Uterus (tissue), 4 donors: ENCODE measurements around the gene KCTD6. TPM values are rescaled to one million over a fixed set of nuclear protein-coding genes. Genes with fewer than 3 reads are reported as not detected.

Source experiments
- DNase-seq, 2 donors: peaks; one replicate each; pipeline ENCODE4 v3.0.0-alpha.2; 2019 to 2020
- H3K27ac ChIP-seq, 2 donors: fragments of 200-600 bp; sonication (generic); 1 replicate in 1 of 2; 2 replicates in 1 of 2; pipeline ENCODE4 v1.5.1; 2016 to 2018
- H3K27me3 ChIP-seq, 2 donors: fragments of 200-600 bp; sonication (generic); one replicate each; pipeline ENCODE4 v1.5.1; 2018 to 2019; ENCODE audit warnings: control low read depth in 1 of 2
- H3K36me3 ChIP-seq, 2 donors: fragments of 200-600 bp; sonication (generic); one replicate each; pipeline ENCODE4 v1.5.1; 2019; ENCODE audit warnings: control low read depth in 1 of 2
- H3K4me1 ChIP-seq, 2 donors: fragments of 200-600 bp; sonication (generic); one replicate each; pipeline ENCODE4 v1.5.1; 2018 to 2019; ENCODE audit warnings: control low read depth in 1 of 2
- H3K4me3 ChIP-seq, 2 donors: fragments of 200-600 bp; sonication (generic); 1 replicate in 1 of 2; 2 replicates in 1 of 2; pipeline ENCODE4 v1.5.1; 2018 to 2019; ENCODE audit warnings: mild to moderate bottlenecking in 1 of 2
- H3K9me3 ChIP-seq, 2 donors: fragments of 200-600 bp; sonication (generic); one replicate each; pipeline ENCODE4 v1.5.1; 2019; ENCODE audit warnings: control low read depth in 1 of 2
- POLR2A ChIP-seq, 2 donors: fragments of 450-650 bp; IDR thresholded peaks; one replicate each; pipeline ENCODE4 v1.6.1; 2016; ENCODE audit warnings: antibody characterized with exemption in 2 of 2, mild to moderate bottlenecking in 1 of 2, moderate library complexity in 1 of 2
- intact Hi-C: fragments of 100-400 bp; cut with DNase I; formaldehyde crosslinking; loops from one replicate; pipeline ENCODE4 v1.15.1; 2023; ENCODE audit warnings: low total_unique reads
- total RNA-seq, 4 donors: library from RNA; depleted of rRNA in 3 of 4; stranded (reverse); fragments of >200 nt in 3 of 4; gene quantifications; one replicate each; pipeline versions ENCODE4 v1.1.0 to v1.2.4, GENCODE V29; 2014 to 2023
- TF ChIP-seq, protein P1 (sequence below), 4 experiments: fragments of 200-600 bp in 2 of 4; fragments of 450-650 bp in 2 of 4; sonication (generic) in 2 of 4; IDR thresholded peaks; one replicate each; pipeline ENCODE4 v1.5.1; 2016 to 2019; ENCODE audit warnings: antibody characterized with exemption in 4 of 4, mild to moderate bottlenecking in 2 of 4, moderate library complexity in 1 of 4
- donor health status: DM: yes; HTN: yes; CAD: no.

The KCTD6 gene
- total RNA-seq, 4 donors from 2014 or later = 21.0 to 27.4 (median 24.3) TPM

GRCh38 chr3:58532794-58533220 is 40.9 kb downstream of the KCTD6 start:
- no peak for TF ChIP-seq POLR2A (IDR thresholded peaks at IDR 0.05)
- TF ChIP-seq, protein P1, sequence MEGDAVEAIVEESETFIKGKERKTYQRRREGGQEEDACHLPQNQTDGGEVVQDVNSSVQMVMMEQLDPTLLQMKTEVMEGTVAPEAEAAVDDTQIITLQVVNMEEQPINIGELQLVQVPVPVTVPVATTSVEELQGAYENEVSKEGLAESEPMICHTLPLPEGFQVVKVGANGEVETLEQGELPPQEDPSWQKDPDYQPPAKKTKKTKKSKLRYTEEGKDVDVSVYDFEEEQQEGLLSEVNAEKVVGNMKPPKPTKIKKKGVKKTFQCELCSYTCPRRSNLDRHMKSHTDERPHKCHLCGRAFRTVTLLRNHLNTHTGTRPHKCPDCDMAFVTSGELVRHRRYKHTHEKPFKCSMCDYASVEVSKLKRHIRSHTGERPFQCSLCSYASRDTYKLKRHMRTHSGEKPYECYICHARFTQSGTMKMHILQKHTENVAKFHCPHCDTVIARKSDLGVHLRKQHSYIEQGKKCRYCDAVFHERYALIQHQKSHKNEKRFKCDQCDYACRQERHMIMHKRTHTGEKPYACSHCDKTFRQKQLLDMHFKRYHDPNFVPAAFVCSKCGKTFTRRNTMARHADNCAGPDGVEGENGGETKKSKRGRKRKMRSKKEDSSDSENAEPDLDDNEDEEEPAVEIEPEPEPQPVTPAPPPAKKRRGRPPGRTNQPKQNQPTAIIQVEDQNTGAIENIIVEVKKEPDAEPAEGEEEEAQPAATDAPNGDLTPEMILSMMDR (IDR thresholded peaks at IDR 0.05) = peak; percentile 79 to 88 (median 83)
- H3K27me3 ChIP-seq = no peaks in the 10 kb centered on the region
- no peak overlapping the region for H3K4me3 ChIP-seq
- H3K9me3 ChIP-seq = no peaks in the 10 kb centered on the region
- no peaks in the 10 kb centered on the region for H3K36me3 ChIP-seq
- peaks cover 0 to 10% of the 10 kb centered on the region in 2 donors for H3K4me1 ChIP-seq
- intact Hi-C loops = no loop called here
- no peak overlapping the region for H3K27ac ChIP-seq
- DNase-seq = peak; percentile 51 to 65

DNA sequence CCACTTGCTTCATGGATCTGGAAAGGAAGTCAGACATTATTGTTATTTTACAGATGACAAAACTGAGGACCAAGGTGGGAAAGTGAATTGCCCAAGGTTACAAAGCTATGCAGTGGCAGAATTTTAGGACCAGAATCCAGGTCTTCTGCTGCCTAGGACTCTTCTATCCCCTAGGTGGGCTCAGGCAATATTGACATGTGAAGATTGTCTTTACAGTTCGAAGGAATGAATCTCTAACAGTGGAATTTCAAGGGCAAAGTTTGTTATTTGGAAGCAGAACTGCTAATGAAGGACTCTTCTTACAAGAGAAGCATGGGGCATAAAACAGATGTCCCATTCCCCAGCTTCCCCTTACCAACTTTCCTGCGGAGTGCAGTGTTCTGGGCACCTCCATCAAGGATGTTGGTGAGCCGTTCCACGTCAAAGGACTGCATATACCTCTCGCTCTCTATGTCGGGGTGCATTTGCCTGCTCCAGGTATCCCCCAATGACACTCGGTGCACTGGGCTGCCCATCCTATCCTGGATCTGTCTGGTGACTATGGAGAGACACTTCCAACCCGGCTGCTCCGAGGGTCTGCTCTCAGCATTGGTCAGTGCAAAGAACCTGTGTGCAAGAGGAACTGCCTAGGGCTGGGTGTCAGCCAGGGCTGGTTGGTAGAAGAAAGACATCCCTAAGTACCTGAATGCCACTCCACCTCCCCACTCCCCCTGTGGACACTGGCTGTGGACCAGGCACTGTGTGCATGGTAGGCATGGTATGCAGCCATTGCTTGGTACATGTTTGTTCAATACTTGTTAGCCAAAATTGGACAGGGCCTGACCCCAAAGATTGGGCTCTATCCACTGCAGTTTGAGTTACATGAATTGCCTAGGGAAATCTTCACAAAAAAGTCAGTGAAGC is 42.9 kb downstream of the KCTD6 start:
- Histone ChIP-seq H3K4me3 (no peak overlapping the region), H3K36me3 (no peaks in the 10 kb centered on the region), H3K9me3 (no peaks in the 10 kb centered on the region), H3K4me1 (peaks cover 0 to 10% of the 10 kb centered on the region in 2 donors), H3K27ac (no peak overlapping the region), H3K27me3 (no peaks in the 10 kb centered on the region)
- intact Hi-C loops = no loop called here
- no peak for DNase-seq
- TF ChIP-seq, protein P1 (IDR thresholded peaks at IDR 0.05) = no peak
- no peak for TF ChIP-seq POLR2A (IDR thresholded peaks at IDR 0.05)

DNA sequence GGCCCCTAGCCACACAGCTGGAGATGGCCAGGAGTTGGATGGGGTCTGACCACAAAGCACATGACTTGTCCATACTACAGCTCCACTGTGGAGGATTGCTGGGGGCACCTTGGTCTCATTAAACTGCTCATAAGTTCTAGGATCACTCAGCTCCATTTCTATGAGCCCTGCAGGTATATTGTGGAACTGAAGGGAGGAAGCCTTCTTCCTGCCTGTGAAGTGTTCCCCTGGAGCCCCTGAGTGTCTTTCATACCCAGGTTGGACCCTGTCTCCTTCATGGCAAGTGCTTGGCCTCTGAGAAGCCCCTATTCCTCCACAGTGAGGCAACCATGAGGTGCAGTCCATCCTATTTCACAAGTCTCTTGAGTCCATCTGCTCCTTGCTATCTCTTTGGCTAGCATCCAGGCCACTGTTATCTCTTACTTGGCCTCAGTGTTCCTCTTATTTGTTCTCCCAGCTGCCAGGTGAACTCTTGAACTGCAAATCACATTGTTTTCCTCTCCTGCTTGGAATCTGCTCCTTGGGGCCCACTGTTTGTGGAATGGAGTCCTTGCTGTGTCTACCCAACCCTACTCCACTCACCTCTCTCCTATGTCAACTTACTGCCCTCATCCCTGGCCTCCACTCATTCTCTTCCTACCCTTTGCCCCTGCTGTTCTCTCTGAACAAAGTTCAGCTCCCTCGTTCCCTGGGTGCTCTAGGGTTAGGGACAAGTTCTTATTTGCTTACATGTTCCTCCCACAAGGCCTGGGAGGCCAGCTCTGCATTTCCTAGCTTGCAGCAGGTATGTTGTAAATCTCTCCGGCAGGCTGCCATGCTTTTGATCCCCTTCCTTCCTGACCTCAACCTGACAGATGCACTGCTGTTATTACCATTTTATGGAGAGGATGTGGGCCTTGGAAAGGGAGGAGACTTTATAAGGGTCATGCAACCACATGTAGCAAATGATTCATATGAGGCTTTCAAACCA is 43.9 kb downstream of the KCTD6 start:
- intact Hi-C loops = no loop called here
- TF ChIP-seq, protein P1 (IDR thresholded peaks at IDR 0.05) = no peak
- no peak for TF ChIP-seq POLR2A (IDR thresholded peaks at IDR 0.05)
- peak; percentile 39 to 56 for DNase-seq
- H3K4me1 ChIP-seq = peaks cover 0 to 10% of the 10 kb centered on the region in 2 donors
- peak overlapping the region; percentile 80 to 92 for H3K27ac ChIP-seq
- H3K4me3 ChIP-seq = no peak overlapping the region
- H3K36me3 ChIP-seq = no peaks in the 10 kb centered on the region
- no peaks in the 10 kb centered on the region for H3K27me3 ChIP-seq
- H3K9me3 ChIP-seq = no peaks in the 10 kb centered on the region

- no peaks in the 10 kb centered on the region for H3K36me3 ChIP-seq
- DNase-seq = peak; percentile 79 to 80
- H3K4me1 ChIP-seq = peaks cover 0 to 10% of the 10 kb centered on the region in 2 donors
- peak within 1 kb of the TSS; percentile 31 to 35 for H3K4me3 ChIP-seq
- H3K27ac ChIP-seq = peak within 1 kb of the TSS; percentile 80 to 92
- no peaks in the 10 kb centered on the region for H3K27me3 ChIP-seq
- TF ChIP-seq POLR2A (IDR thresholded peaks at IDR 0.05) = peak in 1 of 2 donors; percentile 25
- TF ChIP-seq, protein P1 (IDR thresholded peaks at IDR 0.05) = no peak
- H3K9me3 ChIP-seq = no peaks in the 10 kb centered on the region
- intact Hi-C loops = no loop called here
These were observed 44.9 kb downstream of the KCTD6 start, which contains the start of gene ACOX2 for GRCh38 chr3:58536501-58537411. TSS of gene ACOX2 (minus strand) at chr3:58537190. CDS start at chr3:58535106, 2,084 bp downstream.
